IMR-90 (cell line): ENCODE results near the gene PODXL. TPM values are rescaled to one million over a fixed set of nuclear protein-coding genes. Genes with fewer than 3 reads are reported as not detected.

Experiments
- ATAC-seq: fragments of 200-7000 bp; cut with Tn5 transposase; 2 replicates; pipeline ENCODE4 v1.9.1; 2020; ENCODE audit warnings: low read depth, mild to moderate bottlenecking, moderate library complexity
- BruUV-seq: library from RNA; stranded (reverse); fragments of 400-500 nt; replicated peaks from 2 replicates; lab custom pipeline; 2021; lab: Mats Ljungman, UMichigan
- CTCF ChIA-PET: fragments of 300-600 bp; formaldehyde crosslinking; extraction: SDS; loops from one replicate; lab custom pipeline; 2021; ENCODE audit warnings: antibody characterized with exemption; lab: Yijun Ruan, JAX
- POLR2A ChIA-PET: fragments of 300-600 bp; sonication (Branson Sonifier 250); formaldehyde crosslinking; loops from one replicate; lab custom pipeline; 2022; ENCODE audit warnings: antibody characterized with exemption; ENCODE audit not compliant: unreplicated experiment; lab: Charles Lee
- DNase-seq: peaks from one replicate; pipeline ENCODE4 v3.0.0; 2013
- H2AFZ ChIP-seq: replicated peaks from 2 replicates; pipeline ENCODE3; 2013; ENCODE audit warnings: low read length, mild to moderate bottlenecking; ENCODE audit not compliant: poor library complexity
- H2AK5ac ChIP-seq: 2 replicates; pipeline ENCODE4 v1.6.1; 2013; ENCODE audit warnings: low read depth, low read length, inconsistent platforms
- H2AK9ac ChIP-seq: replicated peaks from 2 replicates; pipeline ENCODE3; 2013; ENCODE audit warnings: mild to moderate bottlenecking, low read depth, low read length, moderate library complexity; ENCODE audit not compliant: poor library complexity
- H2BK120ac ChIP-seq: 2 replicates; pipeline ENCODE4 v1.6.1; 2013; ENCODE audit warnings: low read depth, low read length, inconsistent platforms
- H2BK15ac ChIP-seq: 3 replicates; pipeline ENCODE4 v1.6.1; 2013; ENCODE audit warnings: low read depth, low read length, inconsistent platforms
- H2BK20ac ChIP-seq: 2 replicates; pipeline ENCODE4 v1.6.1; 2013; ENCODE audit warnings: low read depth, mild to moderate bottlenecking, inconsistent platforms, low read length, moderate library complexity
- H2BK5ac ChIP-seq: 2 replicates; pipeline ENCODE4 v1.6.1; 2013; ENCODE audit warnings: mild to moderate bottlenecking, low read depth, low read length, inconsistent platforms; ENCODE audit not compliant: poor library complexity, severe bottlenecking
- H3K14ac ChIP-seq: replicated peaks from 2 replicates; pipeline ENCODE4 v1.6.1; 2013; ENCODE audit warnings: low read depth, low read length, inconsistent platforms
- H3K18ac ChIP-seq: 2 replicates; pipeline ENCODE4 v1.6.1; 2013; ENCODE audit warnings: low read depth, low read length, control low read depth
- H3K23ac ChIP-seq: 2 replicates; pipeline ENCODE4 v1.6.1; 2013; ENCODE audit warnings: low read depth, low read length, inconsistent platforms
- H3K27ac ChIP-seq: 2 replicates; pipeline ENCODE4 v1.5.1; 2013; ENCODE audit warnings: mild to moderate bottlenecking, control low read depth, low read length; ENCODE audit not compliant: insufficient read depth
- H3K27me3 ChIP-seq: 2 replicates; pipeline ENCODE4 v1.6.1; 2013; ENCODE audit warnings: low read length; ENCODE audit not compliant: control insufficient read depth, insufficient read depth
- H3K36me3 ChIP-seq: 2 replicates; pipeline ENCODE4 v1.6.1; 2013; ENCODE audit warnings: low read length, mixed read lengths; ENCODE audit not compliant: control insufficient read depth, insufficient read depth
- H3K4ac ChIP-seq: 2 replicates; pipeline ENCODE4 v1.6.1; 2013; ENCODE audit warnings: low read depth, low read length, inconsistent platforms
- H3K4me1 ChIP-seq: 2 replicates; pipeline ENCODE4 v1.6.1; 2013; ENCODE audit warnings: low read length, mixed read lengths; ENCODE audit not compliant: control insufficient read depth, insufficient read depth
- H3K4me2 ChIP-seq: 2 replicates; pipeline ENCODE4 v1.6.1; 2013; ENCODE audit warnings: low read depth, mild to moderate bottlenecking, control low read depth, low read length, moderate library complexity
- H3K4me3 ChIP-seq: 2 replicates; pipeline ENCODE4 v1.5.1; 2013; ENCODE audit warnings: low read depth, mild to moderate bottlenecking, control low read depth, low read length, moderate library complexity; ENCODE audit not compliant: insufficient read depth
- H3K56ac ChIP-seq: 2 replicates; pipeline ENCODE4 v1.6.1; 2013; ENCODE audit warnings: low read length, inconsistent platforms; ENCODE audit not compliant: insufficient read depth; ENCODE audit errors: extremely low read depth
- H3K79me1 ChIP-seq, 2 experiments: 2 replicates each; pipeline ENCODE4 v1.6.1; 2013; ENCODE audit warnings: low read length in 2 of 2, inconsistent platforms in 1 of 2, low read depth in 1 of 2
- H3K9ac ChIP-seq: 2 replicates; pipeline ENCODE4 v1.6.1; 2013; ENCODE audit warnings: low read depth, low read length, control low read depth
- H3K9me1 ChIP-seq: 2 replicates; pipeline ENCODE4 v1.6.1; 2013; ENCODE audit warnings: low read length, inconsistent platforms; ENCODE audit not compliant: insufficient read depth
- H3K9me3 ChIP-seq: 2 replicates; pipeline ENCODE4 v1.6.1; 2013; ENCODE audit warnings: low read length; ENCODE audit not compliant: control insufficient read depth, insufficient read depth
- H4K20me1 ChIP-seq: 2 replicates; pipeline ENCODE4 v1.6.1; 2013; ENCODE audit warnings: low read length, inconsistent platforms; ENCODE audit not compliant: insufficient read depth
- H4K5ac ChIP-seq: 2 replicates; pipeline ENCODE4 v1.6.1; 2013; ENCODE audit warnings: mild to moderate bottlenecking, low read depth, low read length, control low read depth
- H4K8ac ChIP-seq, 2 experiments: 2 replicates each; pipeline ENCODE4 v1.6.1; 2013; ENCODE audit warnings: low read depth in 2 of 2, low read length in 2 of 2, control low read depth in 1 of 2, inconsistent platforms in 1 of 2
- H4K91ac ChIP-seq: 2 replicates; pipeline ENCODE4 v1.6.1; 2013; ENCODE audit warnings: low read depth, low read length, inconsistent platforms; ENCODE audit not compliant: insufficient read depth
- BHLHE40 ChIP-seq: fragments of 150-350 bp; IDR thresholded peaks from 2 replicates; pipeline ENCODE4 v1.6.1; 2016; ENCODE audit warnings: mild to moderate bottlenecking, low read depth, low read length
- CEBPB ChIP-seq: IDR thresholded peaks from 2 replicates; pipeline ENCODE4 v1.6.1; 2012; ENCODE audit warnings: low read depth, low read length, improper control_type of control experiment
- CHD1 ChIP-seq: IDR thresholded peaks from 2 replicates; pipeline ENCODE4 v1.6.1; 2012; ENCODE audit warnings: low read depth, low read length, improper control_type of control experiment
- ELK1 ChIP-seq: fragments of 150-350 bp; IDR thresholded peaks from 2 replicates; pipeline ENCODE4 v1.6.1; 2016; ENCODE audit warnings: low read depth, mild to moderate bottlenecking, low read length, moderate library complexity, borderline replicate concordance
- FOS ChIP-seq: fragments of 150-350 bp; IDR thresholded peaks from 2 replicates; pipeline ENCODE4 v1.6.1; 2016; ENCODE audit warnings: low read depth, low read length
- MAFK ChIP-seq: IDR thresholded peaks from 2 replicates; pipeline ENCODE4 v1.6.1; 2012; ENCODE audit warnings: low read depth, low read length, improper control_type of control experiment
- MAZ ChIP-seq: IDR thresholded peaks from 2 replicates; pipeline ENCODE4 v1.6.1; 2012; ENCODE audit warnings: low read depth, mild to moderate bottlenecking, low read length, improper control_type of control experiment, moderate library complexity, borderline replicate concordance
- POLR2A ChIP-seq: IDR thresholded peaks from 2 replicates; pipeline ENCODE4 v1.6.1; 2012; ENCODE audit warnings: mild to moderate bottlenecking, low read depth, low read length
- RCOR1 ChIP-seq: IDR thresholded peaks from 2 replicates; pipeline ENCODE4 v1.6.1; 2012; ENCODE audit warnings: mild to moderate bottlenecking, low read length, improper control_type of control experiment; ENCODE audit not compliant: insufficient replicate concordance
- RFX5 ChIP-seq: IDR thresholded peaks from 2 replicates; pipeline ENCODE4 v1.8.0; 2012; ENCODE audit warnings: low read depth, mild to moderate bottlenecking, low read length, moderate library complexity
- SMC3 ChIP-seq: fragments of 150-350 bp; IDR thresholded peaks from 2 replicates; pipeline ENCODE4 v1.6.1; 2016; ENCODE audit warnings: low read depth, mild to moderate bottlenecking, antibody characterized with exemption, low read length, moderate library complexity
- whole genome bisulfite sequencing, 2 experiments: methylation state at CpG; one replicate each; pipeline versions ENCODE4 v1.1.5 to v1.1.7; 2013; ENCODE audit warnings: missing lambda C conversion rate in 2 of 2; ENCODE audit not compliant: insufficient read length in 1 of 2; ENCODE audit errors: extremely low coverage in 2 of 2; 5-methylcytosine and 5-hydroxymethylcytosine counted together
- dilution Hi-C: fragments of 300-500 bp; cut with HindIII; formaldehyde crosslinking; loops from one replicate; pipeline ENCODE4 v1.14.3; 2018; ENCODE audit warnings: low sequenced_read_pairs; ENCODE audit not compliant: unreplicated experiment
- in situ Hi-C: fragments of 300-500 bp; cut with MboI; formaldehyde crosslinking; loops from 3 replicates; pipeline ENCODE4 v1.14.3; 2019; ENCODE audit warnings: low sequenced_read_pairs, inconsistent platforms, mixed read lengths
- intact Hi-C: fragments of 100-400 bp; cut with micrococcal nuclease; formaldehyde crosslinking; loops from 2 replicates; pipeline ENCODE4 v1.10.0; 2022
- polyA plus RNA-seq, 3 experiments: library from polyadenylated mRNA; depleted of rRNA; stranded (reverse); fragments of >200 nt; gene quantifications; 2 replicates each; pipeline ENCODE4 v1.2.3, GENCODE V29; 2012; ENCODE audit warnings: low replicate concordance in 1 of 3
- total RNA-seq: library from RNA; depleted of rRNA; stranded (reverse); fragments of >200 nt; gene quantifications from 2 replicates; pipeline ENCODE4 v1.2.3, GENCODE V29; 2012

The PODXL gene
- total and polyA plus RNA-seq, 2 of the 4 experiments (the other 2 are of a cell fraction) = 1.3 to 3.8 TPM

DNA sequence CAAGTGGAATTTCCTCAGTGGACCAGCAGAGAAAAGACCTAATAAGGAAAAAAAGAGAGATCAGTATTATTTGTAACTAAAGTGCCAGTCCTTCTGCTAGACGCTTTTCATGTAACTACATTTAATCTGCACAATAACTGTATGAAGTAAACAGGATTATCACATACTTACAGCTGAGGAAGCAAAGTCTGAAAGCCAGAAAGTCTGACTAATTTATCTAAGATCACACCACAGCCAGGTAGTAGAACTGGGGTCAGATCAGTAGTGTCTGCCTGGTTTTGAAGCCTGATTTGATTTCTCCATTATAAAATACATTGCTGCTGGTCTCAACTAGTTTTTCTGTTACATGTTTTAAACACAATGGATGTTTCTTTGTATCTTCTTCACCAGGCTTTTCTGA lies 69.2 kb downstream of the PODXL start:
- no TSS peak for BruUV-seq
- H3K18ac ChIP-seq = no peak overlapping the region
- in situ Hi-C loops = no loop called here
- peaks cover 3% of the 10 kb centered on the region; the same call in 1 of the 2 replicates for H3K9me1 ChIP-seq
- no peak overlapping the region for H2BK5ac ChIP-seq
- H4K8ac ChIP-seq = no peak overlapping the region
- TF ChIP-seq RCOR1 = no peak
- no peak for TF ChIP-seq MAFK
- TF ChIP-seq ELK1 = no peak
- no peak for TF ChIP-seq FOS
- TF ChIP-seq CHD1 = no peak
- TF ChIP-seq POLR2A = no peak
- no peak for TF ChIP-seq RFX5
- no peak for TF ChIP-seq CEBPB
- TF ChIP-seq MAZ = no peak
- no peak for TF ChIP-seq SMC3
- TF ChIP-seq BHLHE40 = no peak
- H3K27ac ChIP-seq = no peak overlapping the region
- no peaks in the 10 kb centered on the region for H3K27me3 ChIP-seq
- no peak overlapping the region for H3K23ac ChIP-seq
- H2AK5ac ChIP-seq = no peak overlapping the region
- no peak overlapping the region for H3K56ac ChIP-seq
- no peak overlapping the region for H3K9ac ChIP-seq
- no peak overlapping the region for H2BK20ac ChIP-seq
- H2AK9ac ChIP-seq = no peak overlapping the region
- dilution Hi-C loops = no loop called here
- H4K91ac ChIP-seq = no peak overlapping the region
- DNase-seq = no peak
- POLR2A ChIA-PET = no interaction called here
- H3K4ac ChIP-seq = no peak overlapping the region
- no peak overlapping the region for H3K14ac ChIP-seq
- H3K4me1 ChIP-seq = no peaks in the 10 kb centered on the region
- no peak overlapping the region for H2AFZ ChIP-seq
- CTCF ChIA-PET = no interaction called here
- H4K20me1 ChIP-seq = no peaks in the 10 kb centered on the region
- no peak overlapping the region for H4K5ac ChIP-seq
- no peak overlapping the region for H3K4me3 ChIP-seq
- H2BK15ac ChIP-seq = no peak overlapping the region
- no peak overlapping the region for H3K4me2 ChIP-seq
- H3K79me1 ChIP-seq = peaks cover 0 to 5% of the 10 kb centered on the region in 2 experiments; a peak in 2 of 4 replicates
- H3K36me3 ChIP-seq = peaks cover 9% of the 10 kb centered on the region
- ATAC-seq = no peak
- intact Hi-C loops = no loop called here
- H2BK120ac ChIP-seq = no peak overlapping the region
- no CpG with 5 or more reads among the region's 1 CpG for WGBS, 2 experiments
- H3K9me3 ChIP-seq = no peaks in the 10 kb centered on the region
